Renal cortex interstitium (tissue), 3 donors: ENCODE data around the gene YTHDC2. TPM values are rescaled to one million over a fixed set of nuclear protein-coding genes. Genes with fewer than 3 reads are reported as not detected.

Experiments
- polyA plus RNA-seq, 3 donors: library from polyadenylated mRNA; unstranded; fragments of 120-200 nt; gene quantifications; one replicate each; pipeline ENCODE4 v1.2.1, GENCODE V29; 2013; ENCODE audit not compliant: insufficient read length in 3 of 3

YTHDC2 gene
- polyA plus RNA-seq, 3 donors = 28.0 to 42.3 (median 33.0) TPM

Other genes with a start within 250 kb of the YTHDC2 start
- gene TSSK1B, start 78.7 kb upstream of the YTHDC2 start, polyA plus RNA-seq = under 1 TPM in 1 of 3 donors, not detected in 2; 0.09 TPM
- gene MCC, start 25.2 kb upstream of the YTHDC2 start, polyA plus RNA-seq = 10 to 100 TPM; 28.4 to 32.1 (median 29.9) TPM